Activated CD8-positive, alpha-beta T cell treated with anti-CD3 and anti-CD28 coated beads, Interleukin-2, amount 10 ng/mL, durations not matched to agents 7 days and 5 days (primary cell): Measurements from ENCODE around the gene USP1. TPM values are rescaled to one million over a fixed set of nuclear protein-coding genes. Genes with fewer than 3 reads are reported as not detected.
A peak's percentile ranks its signal among the peaks of the same experiment; 100 is the strongest.

Experiments
- ATAC-seq: fragments of 150-1000 bp; cut with Tn5 transposase; one replicate; pipeline ENCODE4 v1.10.0; 2021; ENCODE audit warnings: moderate library complexity
- CTCF ChIA-PET: fragments of 350-600 bp; sonication (Branson Sonifier 250); formaldehyde crosslinking; loops from one replicate; lab custom pipeline; 2021; ENCODE audit warnings: antibody characterized with exemption; lab: Charles Lee
- POLR2A ChIA-PET: fragments of 350-600 bp; sonication (Branson Sonifier 250); formaldehyde crosslinking; loops from one replicate; lab custom pipeline; 2021; ENCODE audit warnings: antibody characterized with exemption; lab: Charles Lee
- DNase-seq: peaks from one replicate; pipeline ENCODE4 v3.0.0-alpha.2; 2020
- H3K27ac Mint-ChIP-seq: one replicate; pipeline ENCODE4 v1.8.0; 2021; ENCODE audit warnings: mild to moderate bottlenecking, mixed read lengths
- H3K27me3 Mint-ChIP-seq: one replicate; pipeline ENCODE4 v1.8.0; 2021; ENCODE audit warnings: low read depth, mixed read lengths
- H3K36me3 Mint-ChIP-seq: one replicate; pipeline ENCODE4 v1.8.0; 2021; ENCODE audit warnings: low read depth, mixed read lengths
- H3K4me1 Mint-ChIP-seq: one replicate; pipeline ENCODE4 v1.8.0; 2021; ENCODE audit warnings: low read depth, mixed read lengths
- H3K4me3 Mint-ChIP-seq: one replicate; pipeline ENCODE4 v1.8.0; 2021; ENCODE audit warnings: mild to moderate bottlenecking, mixed read lengths
- H3K9me3 Mint-ChIP-seq: one replicate; pipeline ENCODE4 v1.8.0; 2022; ENCODE audit warnings: mixed read lengths; ENCODE audit not compliant: insufficient read depth
- total RNA-seq, 2 experiments: library from RNA; stranded (reverse); gene quantifications; one replicate each; pipeline ENCODE4 v1.2.3, GENCODE V29; 2021

The USP1 gene
- total RNA-seq = 10 to 100 TPM; 83.7 to 87.0 TPM

- Mint-ChIP-seq H3K27me3 (no peaks in the 10 kb centered on the region), H3K9me3 (no peaks in the 10 kb centered on the region), H3K27ac (peak within 1 kb of the TSS; percentile 98), H3K4me3 (peak within 1 kb of the TSS; percentile 95), H3K4me1 (peaks cover 29% of the 10 kb centered on the region), H3K36me3 (peaks cover 38% of the 10 kb centered on the region)
- DNase-seq = peak; percentile 99
- peak; percentile 90 for ATAC-seq
- ChIA-PET CTCF (no interaction called here), POLR2A (interaction anchor here (0.5 to 1.6 kb wide), 14 partner anchors 9 to 1194 kb away, joined by 3 to 11 read pairs (median 3); partner anchors contain the start of gene ATG4C)
Observed at GRCh38 chr1:62436466-62437272, at the start of gene USP1. Gene USP1, plus strand, starts transcription at chr1:62437049. Its CDS starts 2,819 bp downstream, at chr1:62439868.

GRCh38 chr1:62389531-62389930 lies 47.3 kb upstream of the USP1 start:
- H3K4me3 Mint-ChIP-seq = no peak overlapping the region

GRCh38 chr1:62390071-62390470 lies 46.8 kb upstream of the USP1 start:
- Mint-ChIP-seq H3K4me1 (no peaks in the 10 kb centered on the region), H3K36me3 (no peaks in the 10 kb centered on the region), H3K27ac (no peak overlapping the region), H3K4me3 (no peak overlapping the region), H3K9me3 (no peaks in the 10 kb centered on the region), H3K27me3 (peaks cover 2% of the 10 kb centered on the region)
- DNase-seq = no peak
- ATAC-seq = no peak
- ChIA-PET POLR2A (no interaction called here), CTCF (interaction anchor here (1.3 kb wide), 1 partner anchor 319 kb away, joined by 3 read pairs; no protein-coding TSS in a partner anchor)

More at GRCh38 chr1:62389531-62389930, 47.3 kb upstream of the USP1 start:
- Mint-ChIP-seq H3K4me1 (no peaks in the 10 kb centered on the region), H3K36me3 (no peaks in the 10 kb centered on the region), H3K27me3 (peaks cover 2% of the 10 kb centered on the region), H3K9me3 (no peaks in the 10 kb centered on the region), H3K27ac (no peak overlapping the region)
- ATAC-seq = no peak
- CTCF ChIA-PET = interaction anchor here (1.0 kb wide), 1 partner anchor 34 kb away, joined by 3 read pairs; no protein-coding TSS in a partner anchor
- POLR2A ChIA-PET = no interaction called here
- no peak for DNase-seq

- Mint-ChIP-seq H3K36me3 (no peaks in the 10 kb centered on the region), H3K9me3 (no peaks in the 10 kb centered on the region), H3K4me1 (no peaks in the 10 kb centered on the region), H3K4me3 (no peak overlapping the region), H3K27me3 (peaks cover 2% of the 10 kb centered on the region), H3K27ac (no peak overlapping the region)
- ATAC-seq (no peak), DNase-seq (peak; percentile 33)
- ChIA-PET CTCF (interaction anchor here (0.7 to 1.3 kb wide), 7 partner anchors 9 to 355 kb away, joined by 3 to 6 read pairs (median 3); no protein-coding TSS in a partner anchor), POLR2A (no interaction called here)
Observed at GRCh38 chr1:62391369-62391971, 45.4 kb upstream of the USP1 start.

- POLR2A ChIA-PET = no interaction called here
- CTCF ChIA-PET = no interaction called here
- ATAC-seq = no peak
Observed at GRCh38 chr1:62392951-62393350, 43.9 kb upstream of the USP1 start.

GRCh38 chr1:62394646-62395045 lies 42.2 kb upstream of the USP1 start:
- DNase-seq = no peak
- ChIA-PET POLR2A (no interaction called here), CTCF (interaction anchor here (0.6 kb wide), 1 partner anchor 121 kb away, joined by 3 read pairs; no protein-coding TSS in a partner anchor)
- Mint-ChIP-seq H3K4me1 (no peaks in the 10 kb centered on the region), H3K9me3 (no peaks in the 10 kb centered on the region), H3K27me3 (peaks cover 2% of the 10 kb centered on the region), H3K4me3 (no peak overlapping the region), H3K27ac (no peak overlapping the region), H3K36me3 (no peaks in the 10 kb centered on the region)
- ATAC-seq = no peak

More at GRCh38 chr1:62392951-62393350, 43.9 kb upstream of the USP1 start:
- Mint-ChIP-seq H3K27me3 (peaks cover 2% of the 10 kb centered on the region), H3K9me3 (no peaks in the 10 kb centered on the region), H3K27ac (no peak overlapping the region), H3K36me3 (no peaks in the 10 kb centered on the region), H3K4me1 (no peaks in the 10 kb centered on the region), H3K4me3 (no peak overlapping the region)
- no peak for DNase-seq

- POLR2A ChIA-PET = no interaction called here
- CTCF ChIA-PET = no interaction called here
- ATAC-seq (no peak), DNase-seq (no peak)
- no peak overlapping the region for H3K4me3 Mint-ChIP-seq
- no peaks in the 10 kb centered on the region for H3K27me3 Mint-ChIP-seq
- H3K4me1 Mint-ChIP-seq = no peaks in the 10 kb centered on the region
- H3K9me3 Mint-ChIP-seq = no peaks in the 10 kb centered on the region
- no peaks in the 10 kb centered on the region for H3K36me3 Mint-ChIP-seq
- H3K27ac Mint-ChIP-seq = no peak overlapping the region
Observed at GRCh38 chr1:62395291-62395690, 41.6 kb upstream of the USP1 start.

GRCh38 chr1:62396871-62397270 lies 40.0 kb upstream of the USP1 start:
- POLR2A ChIA-PET = no interaction called here
- no peaks in the 10 kb centered on the region for H3K36me3 Mint-ChIP-seq

GRCh38 chr1:62397301-62397700 lies 39.5 kb upstream of the USP1 start:
- H3K9me3 Mint-ChIP-seq = no peaks in the 10 kb centered on the region
- ChIA-PET CTCF (no interaction called here), POLR2A (no interaction called here)
- H3K27me3 Mint-ChIP-seq = no peaks in the 10 kb centered on the region
- no peaks in the 10 kb centered on the region for H3K36me3 Mint-ChIP-seq
- H3K27ac Mint-ChIP-seq = no peak overlapping the region
- DNase-seq (no peak), ATAC-seq (no peak)
- no peaks in the 10 kb centered on the region for H3K4me1 Mint-ChIP-seq
- H3K4me3 Mint-ChIP-seq = no peak overlapping the region

More at GRCh38 chr1:62396871-62397270, 40.0 kb upstream of the USP1 start:
- H3K27ac Mint-ChIP-seq = no peak overlapping the region
- DNase-seq (no peak), ATAC-seq (no peak)
- H3K4me3 Mint-ChIP-seq = no peak overlapping the region
- CTCF ChIA-PET = no interaction called here
- H3K9me3 Mint-ChIP-seq = no peaks in the 10 kb centered on the region
- no peaks in the 10 kb centered on the region for H3K27me3 Mint-ChIP-seq
- H3K4me1 Mint-ChIP-seq = no peaks in the 10 kb centered on the region

GRCh38 chr1:62398377-62398776 lies 38.5 kb upstream of the USP1 start:
- no peak overlapping the region for H3K4me3 Mint-ChIP-seq
- DNase-seq (no peak), ATAC-seq (no peak)
- H3K9me3 Mint-ChIP-seq = no peaks in the 10 kb centered on the region
- H3K27me3 Mint-ChIP-seq = no peaks in the 10 kb centered on the region
- POLR2A ChIA-PET = no interaction called here
- CTCF ChIA-PET = no interaction called here
- H3K4me1 Mint-ChIP-seq = no peaks in the 10 kb centered on the region
- H3K36me3 Mint-ChIP-seq = no peaks in the 10 kb centered on the region
- H3K27ac Mint-ChIP-seq = no peak overlapping the region

- Mint-ChIP-seq H3K4me3 (no peak overlapping the region), H3K4me1 (no peaks in the 10 kb centered on the region), H3K36me3 (no peaks in the 10 kb centered on the region), H3K27me3 (peaks cover 2% of the 10 kb centered on the region), H3K9me3 (no peaks in the 10 kb centered on the region), H3K27ac (no peak overlapping the region)
- ATAC-seq (no peak), DNase-seq (no peak)
- CTCF ChIA-PET = interaction anchor here (0.8 to 1.5 kb wide), 2 partner anchors 226 kb away, joined by 3 to 5 read pairs; no protein-coding TSS in a partner anchor
- POLR2A ChIA-PET = no interaction called here
Observed at GRCh38 chr1:62401034-62401760, 35.7 kb upstream of the USP1 start.
